ENCODE results near the gene PRRX2.

PRRX2 gene

DNA sequence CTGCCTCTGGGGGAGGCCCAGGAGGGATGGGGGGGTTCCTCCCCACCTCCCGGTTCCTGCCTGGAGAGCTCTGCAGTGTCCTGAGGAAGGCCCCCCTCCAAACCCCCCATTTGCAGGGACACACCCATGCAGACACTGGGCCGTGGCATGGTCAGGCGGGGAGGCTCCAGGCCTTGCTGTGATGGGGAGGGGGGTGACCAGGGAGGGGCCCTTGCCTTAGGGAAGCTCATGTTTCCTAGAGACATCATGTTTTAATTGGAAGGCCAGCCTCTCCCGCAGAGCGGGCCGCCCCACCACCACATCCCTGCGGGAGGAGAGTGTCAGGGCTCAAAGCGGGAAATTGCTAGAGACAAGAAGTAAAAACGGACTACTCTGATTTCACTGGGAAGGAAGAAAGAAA is 12.0 kb downstream of the PRRX2 start:
- DNase-seq (ENCODE audit: low read depth in 2 of 2), result no peak

DNA sequence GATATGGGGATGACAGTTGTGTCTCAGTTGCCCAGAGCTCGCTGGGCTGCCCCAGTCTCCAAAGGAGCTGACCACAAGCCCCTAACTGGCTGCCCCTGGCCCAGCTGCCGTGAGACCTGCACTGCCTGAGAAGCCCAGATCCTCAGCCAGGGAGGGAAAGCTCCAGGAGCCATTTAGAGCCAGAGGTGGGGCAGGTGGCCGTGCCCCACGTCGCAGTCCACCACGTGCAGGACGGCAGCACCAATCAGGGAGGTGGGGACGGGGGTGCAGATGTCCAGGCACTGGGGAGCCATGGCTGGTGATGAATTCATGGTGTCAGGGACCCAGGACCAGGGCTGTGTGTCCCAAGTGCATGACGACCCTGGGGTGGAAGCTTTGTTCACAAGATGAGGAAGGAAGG is 13.4 kb downstream of the PRRX2 start:
- no peak for DNase-seq (ENCODE audit: low read depth in 2 of 2)

DNA sequence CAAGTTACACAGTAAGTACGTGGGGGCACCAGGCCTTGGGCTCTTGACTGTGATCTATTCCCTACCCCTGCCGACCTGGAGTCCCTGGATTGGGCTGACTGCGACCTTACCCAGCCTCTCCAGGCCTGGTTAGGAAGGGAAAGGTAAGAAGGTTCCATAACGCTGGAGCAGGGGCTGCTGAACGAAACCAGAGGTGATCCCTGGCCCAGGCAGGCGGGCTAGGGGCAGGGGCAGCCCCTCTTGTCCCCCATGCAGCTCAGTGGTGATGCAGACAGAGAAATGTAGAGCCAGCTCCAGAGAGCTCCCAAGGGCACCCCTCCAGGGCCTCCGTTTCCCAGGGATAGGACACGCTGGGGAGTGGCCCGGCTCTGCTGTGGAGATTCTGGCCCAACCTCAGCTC is 14.1 kb downstream of the PRRX2 start:
- no peak for DNase-seq (ENCODE audit: low read depth in 2 of 2)

DNA sequence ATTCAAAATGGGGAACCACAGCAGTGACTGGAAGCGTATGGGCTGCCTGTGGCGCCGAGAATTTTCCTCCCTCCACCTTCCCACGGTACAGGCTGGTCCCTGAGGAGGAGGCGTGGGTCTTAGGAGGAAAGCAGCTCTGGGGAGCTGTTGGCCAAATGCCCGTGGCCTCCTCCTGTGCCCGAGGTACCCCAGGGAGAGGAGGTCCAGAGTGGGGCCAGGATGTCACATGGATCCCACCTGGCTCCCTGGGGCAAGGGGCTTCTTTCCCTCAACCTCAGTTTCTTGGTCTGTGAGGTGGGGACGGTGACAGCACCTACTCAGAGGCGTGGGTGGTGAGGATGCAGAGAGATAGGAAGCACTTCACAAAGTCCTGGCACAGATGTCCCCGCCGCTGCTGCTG is 16.5 kb downstream of the PRRX2 start:
- DNase-seq (ENCODE audit: low read depth in 2 of 2), result no peak

DNA sequence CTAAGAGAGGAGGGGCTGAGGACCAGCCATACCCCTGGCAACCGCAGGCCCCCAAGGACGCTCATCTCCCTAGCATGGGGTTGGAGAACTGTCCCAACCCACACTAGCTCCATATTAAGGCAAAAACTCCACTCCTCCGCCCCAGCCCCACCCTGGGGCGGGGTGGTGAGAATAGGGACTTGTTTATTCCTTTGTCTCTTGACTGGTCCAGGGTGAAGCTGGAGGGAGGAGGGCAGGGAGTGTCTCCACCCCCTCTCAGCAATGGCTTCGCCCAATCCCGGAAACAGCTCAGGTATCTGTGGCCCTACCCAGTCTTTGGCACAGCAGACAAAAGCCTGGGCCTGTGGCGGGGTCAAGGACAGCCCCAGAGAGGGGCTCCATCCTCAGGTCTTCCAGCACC is 16.9 kb downstream of the PRRX2 start:
- no peak for DNase-seq (ENCODE audit: low read depth in 2 of 2)

- no peak for DNase-seq (ENCODE audit: low read depth in 2 of 2)
These were observed 19.9 kb downstream of the PRRX2 start for GRCh38 chr9:129685220-129685932.

DNA sequence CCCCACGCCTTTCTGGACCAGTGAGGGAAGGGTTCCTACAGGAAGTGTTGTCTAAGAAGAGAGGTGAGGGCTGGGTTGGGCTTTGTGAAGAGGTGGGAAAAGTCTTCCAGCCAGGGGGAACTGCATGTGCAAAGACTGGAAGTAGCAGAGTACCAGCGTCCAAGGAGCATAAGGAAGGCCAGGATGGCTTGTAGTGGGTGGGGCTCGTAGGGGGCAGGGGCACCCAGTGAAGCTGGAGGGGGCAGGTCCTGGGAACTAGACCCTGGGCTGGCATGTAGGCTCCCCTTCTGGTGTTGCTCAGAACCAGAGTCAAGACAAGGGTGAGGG is 20.4 kb downstream of the PRRX2 start:
- DNase-seq (ENCODE audit: low read depth in 2 of 2), result no peak

DNA sequence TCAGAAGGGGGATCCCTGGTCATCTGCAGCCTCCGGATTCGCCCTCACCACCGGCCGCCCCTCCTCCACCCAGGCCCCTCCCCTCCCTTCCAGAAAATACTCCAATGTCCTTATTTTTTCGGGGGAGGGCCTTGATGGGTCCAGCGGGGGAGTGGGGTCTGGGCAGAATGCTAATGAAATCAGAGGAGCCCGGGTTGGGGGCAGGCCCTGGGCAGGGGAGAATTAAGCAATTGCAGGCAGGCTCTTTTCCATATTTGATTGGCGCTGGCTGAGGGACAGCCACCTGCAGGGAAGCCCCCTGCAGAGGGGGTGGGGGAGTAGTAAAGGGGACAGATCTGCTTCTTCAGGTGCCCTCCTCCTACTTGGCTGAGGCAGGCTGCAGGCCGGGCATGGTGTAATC is 21.3 kb downstream of the PRRX2 start:
- DNase-seq (ENCODE audit: low read depth in 2 of 2), result no peak

DNA sequence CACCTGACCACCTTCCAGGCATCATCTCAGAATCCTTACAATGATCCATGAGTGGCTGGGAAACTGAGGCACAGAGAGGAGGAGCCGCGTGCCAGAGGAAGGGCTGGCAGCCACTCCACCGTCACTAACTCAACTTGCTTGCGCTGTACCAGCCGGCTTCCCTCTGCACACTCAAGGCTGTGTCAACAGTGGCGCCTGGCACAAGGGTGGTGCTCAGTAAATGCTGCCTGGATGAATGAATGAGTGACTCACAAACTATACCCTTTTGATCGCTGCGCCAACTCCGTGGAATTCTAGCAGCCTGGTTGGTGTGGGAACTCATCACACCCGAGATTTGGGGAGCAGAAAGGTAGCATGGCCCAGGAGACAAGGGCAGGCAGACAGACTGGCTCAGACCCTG is 21.9 kb downstream of the PRRX2 start:
- DNase-seq (ENCODE audit: low read depth in 2 of 2), result no peak

DNA sequence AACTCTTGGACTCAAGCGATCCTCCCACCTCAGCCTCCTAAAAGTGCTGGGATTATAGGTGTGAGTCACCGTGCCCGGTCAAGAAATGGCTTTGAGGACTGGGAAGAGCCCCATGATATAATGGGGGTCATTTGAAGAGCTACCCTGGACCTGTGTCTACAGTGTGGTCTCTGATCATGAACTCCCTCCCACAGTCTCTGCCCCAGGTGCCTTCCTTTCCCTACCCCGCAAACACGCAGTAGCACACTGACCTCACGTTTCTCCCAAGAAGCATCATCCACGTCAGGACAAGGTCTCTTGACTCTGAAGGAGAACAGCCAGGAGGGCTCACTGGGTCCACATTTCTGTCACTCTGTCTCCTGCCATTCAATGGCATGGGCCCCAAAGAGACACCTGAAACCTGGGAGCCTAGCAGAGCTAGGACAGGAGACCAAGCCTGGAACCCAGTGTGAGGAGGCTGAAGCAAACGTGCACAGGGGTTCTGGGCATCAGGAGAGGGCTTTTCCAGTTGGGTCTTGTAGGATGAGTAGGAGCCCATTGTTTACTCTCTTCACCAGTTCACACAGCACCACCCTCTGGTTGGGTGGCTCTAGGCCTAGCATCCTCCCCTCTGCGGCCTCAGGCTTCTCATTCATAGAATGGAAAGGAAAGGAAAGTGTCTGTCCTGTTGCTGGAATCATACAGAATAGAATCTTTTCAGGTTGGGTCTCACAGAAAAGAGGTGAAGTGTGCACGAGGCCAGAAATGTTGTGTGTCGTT is 23.0 kb downstream of the PRRX2 start:
- DNase-seq (ENCODE audit: low read depth in 2 of 2), result no peak

- no peak for DNase-seq (ENCODE audit: low read depth in 2 of 2)
These were observed 27.1 kb downstream of the PRRX2 start for GRCh38 chr9:129692534-129692933.

DNA sequence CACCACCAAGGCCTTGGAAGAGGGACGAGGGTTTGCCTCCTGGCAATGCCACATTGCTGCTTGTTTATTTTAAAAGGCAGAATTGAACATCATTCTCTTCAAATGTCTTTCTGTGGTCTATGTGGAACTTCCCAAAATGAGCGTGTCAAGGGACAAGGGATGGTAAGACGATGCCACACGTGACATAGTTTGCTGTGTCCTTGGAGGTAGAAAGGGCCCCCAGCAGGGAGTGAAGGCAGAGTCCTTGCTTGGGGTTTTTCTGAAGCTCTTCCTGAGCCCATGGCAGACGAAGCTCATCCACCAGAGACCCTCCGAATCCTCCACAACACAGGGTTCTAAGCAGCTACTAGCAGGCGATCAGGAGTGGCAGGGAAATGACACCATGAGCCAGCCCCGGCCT is 28.3 kb downstream of the PRRX2 start:
- no peak for DNase-seq (ENCODE audit: low read depth in 2 of 2)

DNA sequence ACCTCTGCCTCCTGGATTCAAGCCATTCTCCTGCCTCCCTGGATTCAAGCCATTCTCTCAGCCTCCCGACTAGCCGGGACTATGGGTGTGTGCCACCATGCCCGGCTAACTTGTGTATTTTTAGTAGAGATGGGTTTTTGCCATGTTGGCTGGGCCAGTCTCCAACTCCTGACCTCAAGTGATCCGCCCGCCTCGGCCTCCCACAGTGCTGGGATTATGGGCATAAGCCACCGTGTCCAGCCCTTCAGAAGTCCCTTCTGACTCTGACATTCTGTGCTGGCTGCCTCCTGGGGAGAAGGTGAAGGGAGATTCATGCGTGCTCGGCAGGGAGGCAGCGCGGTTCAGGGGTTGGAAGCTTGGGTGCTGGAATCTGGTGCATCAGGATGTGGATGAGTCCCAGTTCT is 28.8 kb downstream of the PRRX2 start:
- DNase-seq (ENCODE audit: low read depth in 2 of 2), result no peak

GRCh38 chr9:129695870-129696269 is 30.4 kb downstream of the PRRX2 start:
- no peak for DNase-seq (ENCODE audit: low read depth in 2 of 2)

- no peak for DNase-seq (ENCODE audit: low read depth in 2 of 2)
These were observed 31.7 kb downstream of the PRRX2 start for GRCh38 chr9:129696944-129697655.

DNA sequence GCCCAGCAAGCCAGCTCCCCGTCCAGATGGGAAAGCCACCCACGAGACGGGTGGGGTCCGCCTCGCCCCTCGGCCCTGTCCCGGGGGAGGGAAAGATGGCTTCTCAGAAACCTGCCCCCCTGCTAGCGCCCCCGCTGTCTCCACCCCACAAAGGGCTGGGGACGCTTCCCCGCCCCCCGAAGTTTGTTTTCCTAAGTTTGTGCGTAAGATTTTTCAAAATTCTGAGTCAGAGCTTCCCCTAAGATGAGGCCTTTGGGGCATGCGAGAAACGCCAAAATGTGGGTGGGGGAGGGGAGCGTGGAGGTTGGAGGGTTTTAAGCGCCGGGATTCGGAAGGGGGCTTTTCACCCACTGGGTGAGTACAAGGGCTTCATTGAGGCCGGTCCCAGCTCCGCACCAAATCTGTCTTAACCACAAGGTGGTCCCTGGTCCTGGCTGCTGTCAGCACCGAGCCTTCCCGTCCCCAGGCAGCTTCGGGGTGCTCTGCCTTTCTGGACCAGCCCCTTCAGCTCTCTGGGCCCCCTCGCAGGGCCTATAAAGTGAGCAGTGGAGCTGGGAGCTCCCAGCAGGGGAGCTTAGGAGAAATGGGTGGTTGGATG is 32.3 kb downstream of the PRRX2 start:
- peak; percentile 86 to 89 for DNase-seq (ENCODE audit: low read depth in 2 of 2)

- DNase-seq (ENCODE audit: low read depth in 2 of 2), result no peak
These were observed 32.9 kb downstream of the PRRX2 start for GRCh38 chr9:129698254-129698757.

DNA sequence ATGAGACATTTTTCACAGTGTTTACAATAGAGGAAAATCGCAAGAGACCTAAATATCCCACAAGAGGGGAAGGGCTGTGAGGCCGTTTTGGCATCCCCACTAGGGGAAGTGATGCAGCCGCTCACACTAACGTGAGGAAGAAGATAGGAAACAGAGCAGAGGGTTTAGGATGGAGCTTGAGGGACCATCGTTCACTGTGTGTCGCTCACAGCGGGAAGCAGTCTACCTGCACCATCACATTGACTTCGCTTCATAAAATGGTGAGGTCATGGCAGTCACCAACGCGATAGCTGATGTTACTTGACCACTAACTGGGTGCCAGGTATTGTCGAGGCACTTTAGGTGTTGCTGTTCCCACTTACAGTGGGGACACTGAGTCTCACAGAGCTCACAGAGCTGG is 35.6 kb downstream of the PRRX2 start:
- DNase-seq (ENCODE audit: low read depth in 2 of 2), result no peak

GRCh38 chr9:129701549-129701948 is 36.1 kb downstream of the PRRX2 start:
- DNase-seq (ENCODE audit: low read depth in 2 of 2), result no peak

DNA sequence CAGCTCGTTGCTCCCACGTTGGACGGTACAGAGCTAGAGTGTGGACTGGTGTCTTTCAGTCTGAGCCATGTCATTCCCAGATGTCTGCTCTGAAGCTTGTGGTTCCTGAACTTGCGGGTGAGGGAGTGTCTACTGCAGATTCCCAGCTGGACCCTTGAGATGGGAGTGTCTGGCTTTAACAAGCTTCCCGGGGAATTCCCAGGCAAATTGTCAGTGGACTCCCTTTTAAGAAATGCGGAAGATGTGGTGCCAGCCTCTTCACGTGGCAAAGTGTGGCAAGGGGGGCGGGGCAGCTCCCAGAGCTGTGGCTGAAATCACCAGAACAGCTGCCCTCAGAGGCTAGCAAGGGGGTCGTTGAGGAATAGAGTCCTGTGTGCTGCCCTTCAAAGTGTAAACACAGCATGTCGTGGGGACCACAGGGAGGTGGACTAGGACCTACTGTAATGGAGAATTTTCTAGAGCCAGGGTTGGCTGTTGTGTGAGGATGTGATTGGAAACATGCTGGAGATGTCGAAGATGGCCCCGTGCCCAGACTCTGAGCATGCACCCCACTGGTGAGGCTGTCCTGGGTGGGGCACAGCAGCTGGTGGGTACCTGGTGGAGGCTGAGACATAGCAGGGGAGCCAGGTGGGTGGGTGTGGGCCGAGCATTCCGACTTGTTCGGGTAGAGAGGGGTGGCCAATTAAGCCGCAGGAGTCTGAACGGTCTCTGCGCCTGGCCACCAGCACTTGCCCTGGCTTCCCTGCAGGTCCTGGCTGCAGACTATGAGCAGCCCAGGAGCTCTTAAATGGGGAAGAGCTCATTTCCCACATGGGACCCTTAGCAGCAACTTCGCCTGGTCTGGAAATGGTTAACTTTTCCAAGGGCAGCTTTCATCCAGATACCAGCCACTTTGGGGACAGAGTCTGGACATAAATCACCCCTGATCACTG is 37.4 kb downstream of the PRRX2 start:
- peak; percentile 70 to 72 for DNase-seq (ENCODE audit: low read depth in 2 of 2)

DNA sequence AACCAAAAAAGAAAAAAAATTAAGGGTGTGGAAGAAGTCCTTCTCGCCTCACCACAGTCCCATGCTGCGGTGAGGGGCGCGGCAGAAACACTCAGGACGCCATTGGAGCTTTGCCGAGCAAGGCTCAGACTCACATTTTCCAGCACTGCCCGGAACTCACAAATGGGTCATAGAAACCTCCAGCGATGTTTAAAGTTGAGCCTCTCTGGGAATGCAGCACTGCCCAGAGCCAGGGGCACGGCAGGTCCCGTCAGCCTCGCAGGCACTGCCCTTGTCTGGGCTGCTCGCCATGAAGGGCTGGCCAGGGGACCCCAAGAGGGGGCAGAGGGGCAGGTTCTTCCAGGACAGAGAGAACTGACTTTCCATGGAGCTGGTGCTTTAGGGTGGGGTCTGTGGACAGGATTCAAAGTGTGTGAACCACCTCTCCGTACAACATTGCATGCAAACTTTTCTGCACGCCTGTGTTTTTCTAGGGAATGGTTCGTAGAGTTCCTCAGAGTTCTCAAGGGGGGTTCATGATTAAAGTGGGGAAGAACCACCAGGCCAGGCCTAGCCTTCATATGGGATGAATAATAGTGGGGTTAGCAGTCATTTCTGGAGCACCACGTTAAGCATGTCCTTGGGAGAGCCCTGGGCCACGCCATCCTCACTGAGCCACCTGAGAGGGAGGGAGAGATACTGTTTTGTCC is 38.4 kb downstream of the PRRX2 start:
- DNase-seq (ENCODE audit: low read depth in 2 of 2), result no peak

Data from fibroblast of skin of left quadriceps (primary cell).